AG04449 (cell line): ENCODE results near the gene CAMP.

Source experiments
- CTCF ChIA-PET: fragments of 350-600 bp; formaldehyde crosslinking; extraction: SDS; loops from one replicate; lab custom pipeline; 2021; ENCODE audit warnings: antibody characterized with exemption; lab: Yijun Ruan, JAX
- POLR2A ChIA-PET: fragments of 400-600, 350-600 bp; formaldehyde crosslinking; extraction: SDS; loops from one replicate; lab custom pipeline; 2020; ENCODE audit warnings: antibody characterized with exemption, inconsistent platforms; lab: Yijun Ruan, JAX
- DNase-seq: peaks from one replicate; pipeline ENCODE4 v3.0.0-alpha.2; 2010; ENCODE audit warnings: low read depth, low spot score
- H3K4me3 ChIP-seq: 2 replicates; pipeline ENCODE4 v1.5.1; 2011; ENCODE audit warnings: low read depth, mild to moderate bottlenecking, control low read depth, low read length
- CTCF ChIP-seq: IDR thresholded peaks from one replicate; pipeline ENCODE4 v1.5.1; 2011; ENCODE audit warnings: mild to moderate bottlenecking, moderate library complexity, low read length, control low read depth, inconsistent platforms; ENCODE audit not compliant: insufficient read depth; ENCODE audit errors: missing control alignments

The CAMP gene

GRCh38 chr3:48247401-48247811 is 24.1 kb downstream of the CAMP start:
- no peak for TF ChIP-seq CTCF
- CTCF ChIA-PET, result interaction anchor here (0.6 to 7.1 kb wide), 3 partner anchors 17 to 188 kb away, joined by 3 to 47 read pairs (median 4); no protein-coding TSS in a partner anchor
- no peak overlapping the region for H3K4me3 ChIP-seq
- DNase-seq, result no peak
- POLR2A ChIA-PET, result interaction anchor here (1.0 kb wide), 1 partner anchor 10 kb away, joined by 3 read pairs; no protein-coding TSS in a partner anchor

- no peak for TF ChIP-seq CTCF
- ChIA-PET POLR2A (interaction anchor here (1.0 kb wide), 1 partner anchor 11 kb away, joined by 3 read pairs; no protein-coding TSS in a partner anchor), CTCF (interaction anchor here (0.8 to 7.1 kb wide), 5 partner anchors 17 to 310 kb away, joined by 3 to 47 read pairs (median 6); no protein-coding TSS in a partner anchor)
- DNase-seq, result no peak
- H3K4me3 ChIP-seq, result no peak overlapping the region
Observed at GRCh38 chr3:48248095-48248850, 25.0 kb downstream of the CAMP start.

DNA sequence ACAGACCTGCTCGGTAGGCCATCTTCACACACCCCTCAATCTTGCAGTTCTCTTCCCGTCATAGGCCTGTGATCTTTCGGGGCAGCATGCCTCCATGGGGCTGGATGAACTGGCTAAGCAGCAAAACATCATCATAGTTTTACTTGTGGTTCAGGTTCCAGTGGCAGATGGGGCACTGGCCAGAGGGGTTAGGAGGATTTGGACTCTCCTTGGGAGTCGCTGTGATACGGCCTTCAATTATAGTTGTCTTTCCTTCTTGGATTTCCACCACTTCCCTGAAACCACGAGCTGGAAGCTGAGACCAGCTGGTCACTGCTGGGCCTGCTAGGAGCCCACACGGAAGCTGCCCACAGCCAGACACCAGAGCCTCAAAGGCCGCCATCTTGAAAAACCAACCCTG is 33.3 kb downstream of the CAMP start:
- no peak for TF ChIP-seq CTCF
- DNase-seq, result no peak
- no peak overlapping the region for H3K4me3 ChIP-seq
- POLR2A ChIA-PET, result no interaction called here
- CTCF ChIA-PET, result no interaction called here

GRCh38 chr3:48258530-48258929 is 35.2 kb downstream of the CAMP start:
- DNase-seq, result no peak
- ChIA-PET POLR2A (no interaction called here), CTCF (interaction anchor here (27.9 kb wide), 1 partner anchor 175 kb away, joined by 948 read pairs; the partner anchor contains the start of genes CCDC51, PLXNB1 and TMA7)
- no peak for TF ChIP-seq CTCF
- H3K4me3 ChIP-seq, result no peak overlapping the region

DNA sequence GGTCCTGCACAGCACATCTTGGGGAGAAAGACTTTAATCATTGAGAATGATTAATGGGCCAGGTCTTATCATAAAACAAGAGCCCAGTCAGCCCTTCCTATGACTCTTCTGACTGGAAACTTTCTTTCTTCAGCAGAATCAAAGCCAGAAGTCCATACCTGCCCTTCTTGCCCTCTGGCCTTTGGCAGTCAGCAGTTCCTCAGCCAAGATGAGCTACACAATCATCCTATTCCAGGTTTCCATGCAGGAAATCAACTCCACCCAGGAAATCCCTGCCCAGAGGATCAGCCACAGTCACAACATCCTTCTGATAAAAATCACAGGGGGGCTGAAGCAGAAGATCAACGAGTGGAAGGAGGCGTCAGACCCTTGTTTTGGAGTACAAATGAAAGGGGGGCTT is 44.5 kb downstream of the CAMP start:
- no peak overlapping the region for H3K4me3 ChIP-seq
- DNase-seq, result no peak
- ChIA-PET CTCF (interaction anchor here (1.3 to 27.9 kb wide), 2 partner anchors 13 to 166 kb away, joined by 3 to 948 read pairs; partner anchors contain the start of genes CCDC51, PLXNB1 and TMA7), POLR2A (no interaction called here)
- no peak for TF ChIP-seq CTCF

DNA sequence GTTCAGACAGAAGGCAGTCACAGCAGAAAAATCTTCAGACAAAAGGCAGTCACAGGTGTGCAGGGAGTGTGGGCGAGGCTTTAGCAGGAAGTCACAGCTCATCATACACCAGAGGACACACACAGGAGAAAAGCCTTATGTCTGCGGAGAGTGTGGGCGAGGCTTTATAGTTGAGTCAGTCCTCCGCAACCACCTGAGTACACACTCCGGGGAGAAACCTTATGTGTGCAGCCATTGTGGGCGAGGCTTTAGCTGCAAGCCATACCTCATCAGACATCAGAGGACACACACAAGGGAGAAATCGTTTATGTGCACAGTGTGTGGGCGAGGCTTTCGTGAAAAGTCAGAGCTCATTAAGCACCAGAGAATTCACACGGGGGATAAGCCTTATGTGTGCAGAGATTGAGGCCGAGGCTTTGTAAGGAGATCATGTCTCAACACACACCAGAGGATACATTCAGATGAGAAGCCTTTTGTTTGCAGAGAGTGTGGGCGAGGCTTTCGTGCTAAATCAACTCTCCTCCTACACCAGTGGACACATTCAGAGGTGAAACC is 45.2 kb downstream of the CAMP start:
- no peak for DNase-seq
- no peak for TF ChIP-seq CTCF
- no peak overlapping the region for H3K4me3 ChIP-seq
- ChIA-PET POLR2A (no interaction called here), CTCF (interaction anchor here (0.9 to 27.9 kb wide), 4 partner anchors 14 to 165 kb away, joined by 3 to 948 read pairs (median 4); partner anchors contain the start of genes CCDC51, PLXNB1 and TMA7)
